GM23338 (cell line): Measurements from ENCODE around the gene TTC33.
"Not testable (repeated sequence)": the region's sequence is repeated elsewhere in the genome, so short reads cannot be mapped to it uniquely, and the experiment has no call there.

Experiments used
- CTCF ChIP-seq, 2 experiments: fragments of 200-600 bp in 1 of 2; sonication (generic) in 1 of 2; conservative IDR thresholded peaks; 2 replicates each; pipeline versions ENCODE4 v1.5.1 to v1.6.1; 2016 to 2017; ENCODE audit warnings: antibody characterized with exemption in 2 of 2, low read depth in 2 of 2, mild to moderate bottlenecking in 2 of 2, moderate library complexity in 1 of 2
- EZH2 ChIP-seq: fragments of 200-600 bp; sonication (generic); IDR thresholded peaks from one replicate; pipeline ENCODE4 v1.8.0; 2017; ENCODE audit warnings: antibody characterized with exemption, mild to moderate bottlenecking, low read depth; ENCODE audit not compliant: unreplicated experiment
- POLR2AphosphoS5 ChIP-seq: IDR thresholded peaks from 2 replicates; pipeline ENCODE4 v1.6.1; 2016; ENCODE audit warnings: antibody characterized with exemption, low read depth
- REST ChIP-seq: IDR thresholded peaks from one replicate; pipeline ENCODE4 v1.6.1; 2018; ENCODE audit warnings: antibody characterized with exemption; ENCODE audit not compliant: unreplicated experiment
- STAT1 ChIP-seq: IDR thresholded peaks from one replicate; pipeline ENCODE4 v1.6.1; 2016; ENCODE audit warnings: antibody characterized with exemption; ENCODE audit not compliant: unreplicated experiment

GRCh38 chr5:40702027-40702426 is 53.7 kb downstream of the TTC33 start:
- TF ChIP-seq POLR2AphosphoS5; CTCF (conservative IDR thresholded peaks at IDR 0.05; ENCODE audit: low read depth in 2 of 2); EZH2; STAT1; REST: not testable (repeated sequence)
